Glomerular endothelial cell (primary cell): ENCODE measurements around the gene GID8. TPM values are rescaled to one million over a fixed set of nuclear protein-coding genes. Genes with fewer than 3 reads are reported as not detected.

ENCODE experiments used
- DNase-seq: peaks from one replicate; pipeline ENCODE4 v3.0.0-alpha.2; 2011; ENCODE audit warnings: low read depth, low spot score; ENCODE audit errors: extremely low read depth
- total RNA-seq: library from RNA; depleted of rRNA; stranded (reverse); fragments of >200 nt; gene quantifications from 2 replicates; pipeline ENCODE4 v1.2.3, GENCODE V29; 2015

GID8 gene
- total RNA-seq, 1 donor from 2014 or later: 32.3 TPM

DNA sequence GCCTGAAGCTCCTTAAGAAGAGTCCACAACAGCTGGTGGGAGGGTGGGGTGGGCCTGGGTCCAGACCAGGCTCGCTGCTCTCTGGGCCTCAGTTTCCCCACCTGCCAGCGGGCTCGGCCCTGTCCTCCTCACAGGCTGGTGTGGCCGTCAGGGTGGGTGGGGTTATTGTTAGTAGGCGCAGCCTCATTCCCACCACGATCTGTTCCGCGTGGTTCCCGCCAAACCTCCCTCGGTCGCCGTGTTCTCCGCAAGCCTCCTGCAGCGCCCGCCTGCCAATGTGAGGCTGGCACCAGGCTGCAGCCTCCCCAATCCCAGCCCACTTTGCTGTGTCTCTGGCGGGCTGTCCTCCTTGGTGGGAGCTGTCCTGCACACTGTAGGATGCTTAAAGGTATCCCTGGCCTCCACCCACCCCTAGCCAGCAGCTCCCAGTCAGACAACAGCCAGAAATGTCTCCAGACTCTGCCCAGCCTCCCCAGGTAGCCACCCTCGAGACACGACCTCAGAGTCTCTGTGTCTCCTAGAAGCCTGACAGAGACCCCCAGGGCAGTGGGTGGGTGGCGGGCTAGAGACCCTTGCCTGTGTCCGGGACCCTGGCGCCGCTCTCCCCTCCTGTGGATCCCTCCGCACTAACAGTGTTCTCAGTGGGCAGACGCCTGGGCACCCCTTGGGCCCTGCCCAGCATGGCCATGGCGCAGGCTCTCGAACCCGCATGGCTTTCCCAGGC lies 29.8 kb downstream of the GID8 start:
- DNase-seq: no peak

DNA sequence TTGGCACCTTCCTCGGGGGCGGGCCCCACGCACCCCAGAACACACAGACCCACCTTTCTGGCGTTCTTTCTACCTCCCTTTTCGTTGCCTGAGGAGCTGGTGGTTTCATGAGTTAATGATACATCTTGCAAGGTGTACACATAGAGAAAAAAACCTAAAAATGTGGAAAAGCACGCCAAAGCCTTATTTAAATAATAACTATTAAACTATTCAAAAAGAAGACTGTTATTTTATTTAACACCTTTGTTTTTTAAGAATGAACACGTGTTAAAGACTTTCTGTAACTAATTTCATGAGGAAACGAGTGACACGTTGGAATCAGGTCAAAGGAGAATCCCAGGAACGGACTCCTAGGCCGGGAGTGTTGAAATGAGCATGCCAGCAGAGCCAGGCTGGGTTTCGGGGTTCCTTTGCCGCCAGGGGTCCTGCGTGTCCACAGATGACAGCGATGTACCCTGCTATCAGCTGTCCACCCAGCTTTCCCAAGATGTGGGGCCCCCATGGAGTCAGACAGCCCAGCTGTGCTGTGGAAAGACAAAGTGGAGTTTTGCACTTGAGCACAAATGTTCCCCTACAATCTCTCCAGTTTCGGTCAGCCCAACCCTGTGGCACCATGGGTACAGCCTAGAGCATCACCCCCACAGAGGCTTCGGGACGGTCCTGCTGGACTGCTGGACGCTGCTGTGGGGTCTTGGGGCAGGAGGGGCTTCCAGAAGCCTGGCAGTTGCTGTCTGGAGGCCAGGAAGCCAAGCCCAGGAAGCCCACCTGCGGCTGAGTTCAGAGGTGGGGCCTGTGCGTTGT lies 30.6 kb downstream of the GID8 start:
- DNase-seq: no peak

DNA sequence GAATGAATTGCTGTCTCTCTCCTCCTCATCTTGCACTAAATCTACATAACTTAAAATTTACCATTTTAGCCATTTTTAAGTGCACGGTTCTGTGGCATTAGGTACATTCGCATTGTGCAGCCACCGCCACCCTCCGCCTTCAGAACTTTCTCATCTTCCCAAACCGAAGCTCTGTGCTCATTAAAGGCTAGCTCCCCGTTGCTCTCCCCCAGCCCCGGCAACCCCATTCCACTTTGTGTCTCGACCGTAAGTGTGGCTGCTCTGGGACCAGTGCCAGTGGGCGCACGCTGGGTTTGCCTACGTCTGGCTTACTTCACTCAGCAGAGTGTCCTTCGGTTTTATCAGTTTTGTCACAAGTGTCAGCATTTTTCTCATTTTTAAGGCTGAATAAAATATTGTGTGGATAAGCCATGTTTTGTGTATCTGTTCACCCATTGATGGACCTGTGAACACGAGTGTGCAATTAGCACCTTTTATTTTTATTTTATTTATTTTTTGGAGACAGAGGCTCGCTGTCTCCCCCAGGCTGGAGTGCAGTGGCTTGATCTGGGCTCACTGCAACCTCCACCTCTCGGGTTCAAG lies 31.3 kb downstream of the GID8 start:
- DNase-seq: no peak

DNA sequence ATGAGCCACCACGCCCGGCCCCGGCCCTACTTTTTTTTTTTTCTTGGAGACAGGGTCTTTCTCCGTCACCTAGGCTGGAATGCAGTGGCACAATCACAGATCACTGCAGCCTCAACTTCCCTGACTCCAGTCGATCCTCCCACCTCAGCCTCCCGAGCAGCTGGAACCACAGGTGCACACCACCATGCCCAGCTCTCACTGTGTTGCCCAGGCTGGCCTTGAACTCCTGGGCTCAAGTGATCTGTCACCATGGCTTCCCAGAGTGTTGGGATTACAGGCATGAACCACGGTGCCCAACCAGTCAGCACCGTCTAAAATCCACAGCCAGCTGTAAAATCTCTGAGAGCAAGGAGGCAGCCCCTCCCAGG lies 32.0 kb downstream of the GID8 start:
- DNase-seq: no peak

DNA sequence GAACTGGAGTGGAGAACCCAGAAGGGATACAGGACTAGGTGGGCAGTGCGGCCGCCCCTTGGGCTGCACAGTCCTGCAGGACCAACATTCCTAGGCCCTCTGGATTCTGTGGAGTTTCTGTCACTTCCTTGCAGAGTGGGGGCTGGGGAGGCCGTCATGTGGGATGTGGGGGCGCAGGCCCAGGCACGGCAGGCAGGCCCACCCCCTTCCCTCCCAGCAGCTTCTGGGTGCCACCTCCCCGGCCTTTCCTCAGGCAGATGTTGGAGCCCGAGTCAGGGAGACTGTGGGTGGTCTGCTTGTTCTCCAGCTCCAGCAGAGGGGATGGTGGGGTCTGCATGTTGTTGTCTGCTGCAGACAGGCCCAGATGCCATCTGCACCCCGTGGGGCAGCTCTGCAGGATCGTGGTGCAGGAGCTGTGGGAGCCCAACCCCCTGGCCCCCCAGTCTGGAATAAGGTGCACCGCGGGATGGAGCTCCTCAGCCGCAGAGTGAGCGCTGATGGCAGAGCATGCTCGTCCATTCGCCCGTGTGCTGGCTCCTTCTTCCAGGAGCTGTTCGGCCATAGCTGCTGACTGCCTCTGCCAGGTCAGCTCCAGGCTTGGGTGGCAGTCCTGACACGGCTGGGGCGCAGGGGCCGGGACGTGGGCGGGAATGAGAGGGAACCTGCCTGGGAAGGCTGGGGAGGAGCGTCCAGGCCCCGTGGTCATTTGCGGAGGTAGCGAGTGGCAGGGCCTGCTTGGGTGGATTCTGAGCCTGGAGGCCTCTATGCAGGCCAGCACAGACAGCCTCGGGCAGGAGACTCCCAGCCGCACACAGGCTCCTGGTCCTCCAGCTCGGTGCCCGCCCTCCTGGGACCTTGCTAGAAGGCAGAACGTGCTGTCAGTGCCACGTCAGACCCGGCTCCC lies 32.6 kb downstream of the GID8 start:
- DNase-seq: no peak

DNA sequence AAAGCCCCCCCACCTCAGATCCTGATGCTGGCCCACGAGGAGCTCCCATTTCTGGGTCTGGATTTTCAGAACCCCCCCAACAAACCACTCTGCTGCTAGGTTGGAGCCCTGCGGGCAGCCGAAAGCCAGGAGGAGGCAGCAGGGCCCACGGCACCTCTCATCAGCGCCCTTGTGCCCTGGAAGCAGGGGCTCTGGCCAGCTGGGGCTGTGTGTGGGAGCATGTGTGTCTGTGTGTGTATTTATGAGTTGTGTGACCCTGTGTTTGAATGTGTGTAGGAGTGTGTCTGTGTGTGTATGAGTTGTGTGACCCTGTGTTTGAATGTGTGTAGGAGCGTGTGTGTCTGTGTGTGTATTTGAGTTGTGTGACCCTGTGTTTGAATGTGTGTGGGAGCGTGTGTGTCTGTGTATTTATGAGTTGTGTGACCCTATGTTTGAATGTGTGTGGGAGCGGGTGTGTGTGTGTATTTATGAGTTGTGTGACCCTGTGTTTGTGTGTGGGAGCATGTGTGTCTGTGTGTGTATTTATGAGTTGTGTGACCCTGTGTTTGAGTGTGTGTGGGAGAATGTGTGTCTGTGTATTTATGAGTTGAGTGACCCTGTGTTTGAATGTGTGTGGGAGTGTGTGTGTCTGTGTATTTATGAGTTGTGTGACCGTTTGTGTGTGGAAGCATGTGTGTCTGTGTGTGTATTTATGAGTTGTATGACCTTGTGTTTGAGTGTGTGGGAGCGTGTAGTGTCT lies 33.4 kb downstream of the GID8 start:
- DNase-seq: no peak

DNA sequence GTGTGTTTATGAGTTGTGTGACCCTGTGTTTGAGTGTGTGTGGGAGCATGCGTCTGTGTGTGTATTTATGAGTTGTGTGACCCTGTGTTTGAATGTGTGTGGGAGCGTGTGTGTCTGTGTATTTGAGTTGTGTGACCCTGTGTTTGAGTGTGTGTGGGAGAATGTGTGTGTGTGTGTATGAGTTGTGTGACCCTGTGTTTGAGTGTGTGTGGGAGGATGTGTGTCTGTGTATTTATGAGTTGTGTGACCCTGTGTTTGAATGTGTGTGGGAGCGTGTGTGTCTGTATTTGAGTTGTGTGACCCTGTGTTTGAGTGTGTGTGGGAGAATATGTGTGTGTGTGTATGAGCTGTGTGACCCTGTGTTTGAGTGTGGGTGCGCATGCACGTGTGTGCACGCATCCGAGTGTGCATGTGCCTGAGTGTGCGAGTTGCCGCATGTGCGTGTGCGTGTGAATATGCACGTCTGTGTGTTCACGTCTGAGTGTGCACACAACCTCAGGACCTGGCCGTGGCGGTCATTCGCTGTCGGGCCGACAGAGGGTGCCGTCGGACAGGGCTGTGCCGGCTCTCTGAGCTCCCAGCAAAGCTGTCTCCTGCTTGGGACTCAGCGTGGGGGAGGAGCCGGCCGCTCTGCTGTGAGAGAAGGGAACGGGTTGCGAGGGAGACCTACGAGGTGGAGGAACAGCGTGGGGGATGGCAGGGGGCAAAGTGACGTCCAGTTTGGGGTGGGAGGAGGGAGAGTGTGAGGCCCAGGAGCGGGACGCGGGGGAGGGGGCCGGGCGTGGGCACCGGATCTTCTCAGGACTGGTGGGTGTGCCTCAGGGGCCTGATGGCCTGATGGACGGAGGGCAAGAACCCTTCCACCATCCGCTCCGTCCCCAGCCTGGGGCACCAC lies 34.2 kb downstream of the GID8 start:
- peak; percentile 7 for DNase-seq

DNA sequence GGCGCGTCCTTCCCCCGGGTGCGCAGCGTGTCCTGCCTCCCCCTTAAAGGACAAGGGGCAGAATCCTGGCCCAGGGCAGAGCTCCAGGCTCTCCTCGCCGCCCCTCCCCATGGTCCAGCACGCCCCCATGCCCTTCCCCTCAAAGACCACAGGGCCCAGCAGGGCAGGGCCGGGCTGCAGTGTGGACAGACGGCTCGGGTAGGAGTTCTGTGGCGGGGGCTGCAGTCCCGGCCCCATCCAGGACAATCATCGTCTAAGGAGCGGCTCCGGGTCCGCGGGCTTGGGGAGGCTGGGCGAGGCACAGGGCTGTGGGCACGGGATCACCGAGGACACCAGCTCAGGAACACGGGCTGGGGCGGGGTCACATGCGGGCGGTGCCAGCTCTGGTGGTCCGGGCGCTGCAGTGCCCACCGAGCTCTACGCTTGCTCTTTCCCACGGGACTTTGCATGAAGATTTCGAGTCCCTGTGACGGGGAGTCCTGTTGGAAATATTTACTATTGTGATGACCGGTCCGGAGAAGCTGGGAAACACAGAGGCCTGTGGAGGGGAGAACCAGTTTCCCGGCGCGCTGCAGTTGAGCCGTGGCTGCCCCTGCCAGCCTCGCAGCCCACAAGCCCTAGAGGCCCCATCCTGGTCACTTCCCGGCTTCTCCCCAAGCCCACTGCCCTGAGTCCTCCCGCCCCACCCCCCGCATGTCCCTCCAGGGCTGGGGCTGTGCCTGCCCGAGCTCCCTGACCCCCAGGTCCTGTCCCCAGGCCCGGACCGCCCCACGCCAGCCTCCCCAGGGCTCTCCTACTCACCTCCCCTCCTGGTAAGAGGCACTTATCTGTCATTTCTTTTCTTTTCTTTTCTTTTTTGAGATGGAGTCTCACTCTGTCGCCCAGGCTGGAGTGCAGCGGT lies 35.1 kb downstream of the GID8 start:
- DNase-seq: no peak

DNA sequence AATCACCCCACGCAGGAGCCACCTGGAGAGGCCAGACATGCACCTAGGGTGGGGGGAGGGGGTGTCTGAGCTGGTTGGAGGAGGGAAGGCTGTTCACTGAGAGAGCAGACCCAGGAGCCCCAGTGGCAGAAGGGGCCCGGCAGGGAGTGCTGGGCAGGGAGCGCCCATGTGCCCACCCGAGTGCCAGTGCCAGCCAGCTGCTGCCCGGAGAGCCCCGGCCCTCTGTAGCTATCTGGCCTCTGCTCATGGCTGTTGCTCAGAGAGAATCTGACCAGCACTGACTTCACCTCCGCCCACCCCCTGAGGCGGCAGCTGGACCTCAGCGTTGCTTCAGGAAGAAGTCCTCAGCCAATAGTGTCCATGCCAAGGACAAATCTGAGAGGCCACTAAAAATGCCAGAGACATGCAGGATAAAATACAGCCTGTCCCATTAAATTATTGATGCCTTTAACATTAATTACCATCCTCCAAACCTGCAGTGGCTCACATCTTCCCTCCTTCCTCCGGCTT lies 37.4 kb downstream of the GID8 start:
- DNase-seq: no peak

DNA sequence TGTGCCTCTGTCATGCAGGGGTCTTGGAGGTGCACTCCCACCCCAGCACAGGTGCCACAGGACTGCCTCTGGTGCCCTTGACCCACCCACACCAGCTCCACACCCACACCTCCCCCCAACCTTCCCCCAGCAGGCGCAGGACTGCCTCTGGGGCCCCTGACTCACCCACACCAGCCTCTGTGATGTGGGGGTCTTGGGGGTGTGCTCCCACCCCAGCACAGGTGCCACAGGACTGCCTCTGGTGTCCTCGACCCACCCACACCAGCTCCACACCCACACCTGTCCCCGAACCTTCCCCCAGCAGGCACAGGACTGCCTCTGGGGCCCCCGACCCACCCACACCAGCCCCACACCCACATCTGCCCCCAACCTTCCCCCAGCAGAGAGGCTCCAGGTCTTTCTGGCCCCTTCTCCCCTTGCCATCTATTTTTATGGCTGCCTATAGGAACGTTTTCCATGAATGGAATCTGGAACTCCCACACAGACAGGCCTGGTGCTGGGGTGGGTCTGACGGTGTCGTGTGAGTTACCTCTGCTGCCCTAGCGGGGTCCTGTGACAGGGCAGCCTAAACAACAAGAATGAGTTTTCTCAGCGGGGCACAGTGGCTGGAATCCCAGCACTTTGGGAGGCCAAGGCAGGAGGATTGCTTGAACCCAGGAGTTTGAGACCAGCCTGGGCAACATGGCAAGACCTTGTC lies 38.0 kb downstream of the GID8 start:
- no peak for DNase-seq

DNA sequence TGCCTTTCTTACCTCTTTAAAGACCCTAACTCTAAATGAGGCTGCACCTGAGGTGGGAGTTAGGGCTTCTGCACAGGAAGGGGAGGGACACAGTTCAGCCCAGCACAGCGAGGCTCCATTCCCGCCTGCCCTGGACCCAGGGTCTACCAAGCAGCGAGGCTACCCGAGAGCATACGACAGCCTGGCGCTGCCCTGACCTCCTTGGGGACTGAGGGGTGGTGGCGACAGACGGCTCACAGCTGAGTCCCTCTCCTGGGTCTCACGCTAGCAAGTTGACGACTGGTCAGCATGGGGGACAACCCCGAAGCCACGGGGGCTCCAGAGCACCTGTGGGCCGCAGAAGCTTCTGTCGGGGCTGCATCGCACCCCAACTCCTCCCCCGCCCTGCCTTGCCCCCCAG lies 38.9 kb downstream of the GID8 start:
- DNase-seq: no peak

DNA sequence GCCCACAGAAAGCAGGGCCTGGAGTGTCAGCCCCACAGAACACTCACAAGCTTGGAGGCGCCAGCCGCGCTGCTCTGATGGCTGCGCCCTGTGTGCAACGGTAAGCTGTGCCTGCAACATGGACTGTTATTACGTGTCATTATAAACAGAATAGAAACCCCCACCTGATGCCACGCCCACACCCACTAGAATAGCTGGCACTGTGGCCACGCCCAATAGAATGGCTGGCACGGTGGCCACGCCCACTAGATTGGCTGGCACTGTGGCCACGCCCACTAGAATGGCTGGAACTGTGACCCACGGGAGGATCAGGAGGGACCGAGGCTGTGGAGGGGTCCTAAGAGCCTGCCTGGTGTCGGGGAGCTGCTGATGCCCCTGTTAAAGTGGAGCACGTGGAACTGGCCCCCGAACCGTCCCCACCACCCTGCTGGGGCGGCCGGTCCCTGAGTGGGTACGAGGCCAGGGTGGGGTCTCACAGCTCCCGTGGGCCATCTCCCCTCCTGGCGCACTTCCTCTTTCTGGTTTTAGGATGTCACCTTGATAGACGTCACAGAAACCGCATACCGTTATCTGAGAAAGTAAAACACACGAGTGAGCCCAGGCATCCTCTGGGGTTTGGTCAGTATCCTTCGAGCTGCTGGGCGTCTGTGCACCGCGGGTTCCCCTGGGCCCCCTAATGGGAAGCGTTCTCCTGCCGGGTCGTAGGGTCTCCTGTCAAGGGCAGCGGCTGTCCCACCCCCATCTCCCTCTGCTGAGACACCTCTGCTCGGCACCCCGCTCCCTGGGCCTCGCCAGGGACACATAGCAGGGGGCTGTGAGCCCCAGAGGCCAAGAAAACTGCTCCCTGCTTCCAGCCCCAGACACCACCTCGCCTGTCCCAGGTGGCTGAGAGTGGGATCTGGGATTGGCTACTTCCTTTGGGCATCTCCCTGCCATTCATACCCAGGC lies 39.9 kb downstream of the GID8 start:
- DNase-seq: no peak

DNA sequence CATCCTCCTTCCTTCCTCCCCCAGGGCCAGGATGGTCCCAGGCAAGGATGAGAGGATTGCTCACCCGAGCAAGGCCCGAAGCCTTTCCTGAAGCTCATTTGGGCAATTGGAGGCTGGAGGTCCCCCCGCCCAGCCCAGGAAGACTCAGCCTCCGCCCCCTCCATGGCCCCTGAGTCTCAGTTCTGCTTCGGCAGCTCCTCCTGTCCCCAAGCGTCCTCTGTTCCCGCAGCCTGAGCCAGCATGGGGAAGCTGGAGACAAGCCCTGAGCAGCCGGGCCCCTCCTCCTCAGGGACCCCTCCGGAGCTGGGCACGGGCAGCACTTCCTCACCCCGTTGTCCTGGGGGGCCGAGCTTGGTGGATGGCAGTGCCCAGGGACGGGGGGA lies 40.6 kb downstream of the GID8 start:
- DNase-seq: no peak

DNA sequence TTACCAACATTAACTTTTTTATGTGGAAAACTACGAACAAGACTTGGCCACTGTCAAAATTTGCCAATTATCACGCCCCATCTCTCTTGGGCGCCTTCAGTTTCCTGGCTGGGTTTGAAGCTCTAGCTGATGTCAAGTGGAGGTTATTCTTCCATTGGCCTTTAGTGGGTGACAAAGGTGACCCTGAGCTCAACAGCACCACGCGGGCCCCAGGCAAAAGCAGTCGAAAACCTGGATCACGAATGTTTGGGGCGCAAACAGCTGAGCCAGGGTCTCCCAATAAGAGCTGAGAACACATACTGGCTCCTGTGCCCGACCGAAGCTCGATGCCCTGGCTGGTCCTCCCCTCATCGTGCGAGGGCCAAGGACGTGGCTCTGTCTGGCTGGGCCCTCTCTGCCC lies 41.4 kb downstream of the GID8 start:
- no peak for DNase-seq

DNA sequence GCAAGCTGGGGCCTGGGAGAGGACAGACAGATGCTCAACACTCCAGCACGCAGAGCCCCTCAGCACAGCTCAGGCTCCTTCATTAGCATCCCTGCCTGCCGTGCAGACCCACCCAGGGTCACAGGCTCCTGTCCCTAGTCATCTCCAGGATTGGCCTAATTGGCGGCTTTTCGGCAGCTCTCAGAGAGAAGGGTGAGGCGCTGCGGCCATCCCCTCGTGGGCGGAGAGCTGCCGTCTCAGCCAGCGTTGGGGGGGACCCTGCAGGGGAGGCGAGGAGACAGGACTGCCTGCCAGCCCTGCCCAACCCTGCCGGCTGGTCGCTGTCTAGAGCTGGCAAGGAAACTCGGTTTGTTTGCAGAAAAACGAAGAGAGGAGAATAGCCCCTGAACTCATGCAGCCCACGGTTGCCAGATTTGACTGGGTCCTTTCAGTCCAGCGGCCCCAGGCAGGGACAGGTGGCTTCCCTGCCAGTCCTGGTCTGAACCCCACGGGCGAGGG lies 42.0 kb downstream of the GID8 start:
- DNase-seq: no peak

DNA sequence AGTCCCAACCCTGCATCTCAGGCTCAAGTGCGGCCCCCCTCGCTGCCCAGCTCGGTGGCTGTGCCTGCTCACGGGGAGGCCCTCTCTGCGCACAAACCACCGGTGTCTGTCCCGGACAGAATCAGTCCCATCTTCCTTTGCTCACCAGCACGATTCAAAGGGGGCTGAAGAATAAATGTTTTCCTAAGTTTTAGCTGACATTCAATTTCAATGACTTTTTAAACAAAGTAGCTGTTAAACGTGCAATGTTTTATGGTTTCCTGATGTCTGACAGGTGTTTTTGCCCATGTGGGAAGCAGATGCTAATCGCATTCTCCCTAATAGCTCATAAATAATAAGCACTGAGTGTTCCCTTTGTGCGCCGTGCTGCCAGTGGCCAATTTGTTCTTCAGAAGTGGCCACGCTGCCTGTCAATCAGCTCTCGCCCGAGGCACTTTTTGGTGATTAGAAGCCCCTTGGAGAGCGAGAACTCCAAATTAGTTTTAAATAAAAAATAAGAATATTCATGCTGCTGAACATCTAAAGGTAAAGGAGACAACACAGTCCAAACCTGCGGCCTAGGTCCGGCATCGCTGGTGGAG lies 42.5 kb downstream of the GID8 start:
- no peak for DNase-seq
